ENCODE data around the gene PAH.

The PAH gene

DNA sequence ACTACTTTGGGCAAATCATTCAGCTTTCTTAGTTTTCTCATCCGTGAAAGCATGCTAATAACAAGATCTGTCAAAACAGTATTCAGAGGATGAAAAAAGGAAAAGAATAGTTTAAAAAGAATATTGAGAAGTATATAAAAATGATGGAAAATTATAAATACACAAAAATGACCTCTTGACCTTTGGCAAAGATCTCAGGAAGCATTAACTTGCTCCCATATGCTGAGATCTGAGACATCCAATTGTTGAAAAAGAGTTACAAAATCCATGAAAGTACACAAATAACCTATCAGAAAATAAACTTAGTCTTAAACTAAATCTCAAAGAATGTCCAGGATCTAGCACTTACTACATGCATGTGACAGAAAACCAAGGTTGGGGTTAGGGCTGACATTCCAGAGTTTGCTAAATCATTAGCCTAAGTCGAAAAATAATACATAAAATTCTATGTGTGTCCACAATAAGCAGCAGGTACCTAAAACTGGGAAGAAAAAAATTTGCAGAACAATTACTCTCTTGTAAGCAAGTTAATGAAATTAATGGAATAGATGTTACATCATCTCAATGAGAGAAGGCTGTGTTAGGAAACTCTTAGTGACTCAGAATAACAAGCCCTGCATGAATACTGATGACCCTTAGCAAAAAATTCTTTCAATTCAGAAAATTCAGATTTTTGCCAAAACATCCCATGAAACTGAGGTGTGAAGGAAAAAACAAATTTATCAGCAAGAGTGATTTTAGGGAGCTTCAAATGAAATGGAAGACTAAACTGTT is 3.4 kb downstream of the PAH start:
- no peak for TF ChIP-seq PPARA (CRISPR knock-in tag; IDR thresholded peaks at IDR 0.05; ENCODE audit: borderline replicate concordance)
- no peak for TF ChIP-seq OSR1 (CRISPR knock-in tag; IDR thresholded peaks at IDR 0.05)
- TF ChIP-seq GLIS3 (CRISPR knock-in tag; IDR thresholded peaks at IDR 0.05): no peak
- TF ChIP-seq ZNF565 (CRISPR knock-in tag; conservative IDR thresholded peaks at IDR 0.05; ENCODE audit: low read depth): no peak
- TF ChIP-seq, protein P1, sequence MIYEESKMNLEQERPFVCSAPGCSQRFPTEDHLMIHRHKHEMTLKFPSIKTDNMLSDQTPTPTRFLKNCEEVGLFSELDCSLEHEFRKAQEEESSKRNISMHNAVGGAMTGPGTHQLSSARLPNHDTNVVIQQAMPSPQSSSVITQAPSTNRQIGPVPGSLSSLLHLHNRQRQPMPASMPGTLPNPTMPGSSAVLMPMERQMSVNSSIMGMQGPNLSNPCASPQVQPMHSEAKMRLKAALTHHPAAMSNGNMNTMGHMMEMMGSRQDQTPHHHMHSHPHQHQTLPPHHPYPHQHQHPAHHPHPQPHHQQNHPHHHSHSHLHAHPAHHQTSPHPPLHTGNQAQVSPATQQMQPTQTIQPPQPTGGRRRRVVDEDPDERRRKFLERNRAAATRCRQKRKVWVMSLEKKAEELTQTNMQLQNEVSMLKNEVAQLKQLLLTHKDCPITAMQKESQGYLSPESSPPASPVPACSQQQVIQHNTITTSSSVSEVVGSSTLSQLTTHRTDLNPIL (CRISPR knock-in tag; IDR thresholded peaks at IDR 0.05; ENCODE audit: low read depth): no peak
- TF ChIP-seq ARNTL (CRISPR knock-in tag; IDR thresholded peaks at IDR 0.05; ENCODE audit: borderline replicate concordance, low read depth): no peak
- no peak for TF ChIP-seq ZC3H10 (CRISPR knock-in tag; IDR thresholded peaks at IDR 0.05)
- no peak for TF ChIP-seq ZNF8 (CRISPR knock-in tag; IDR thresholded peaks at IDR 0.05)
- TF ChIP-seq RARB (CRISPR knock-in tag; IDR thresholded peaks at IDR 0.05): no peak
- no peak for TF ChIP-seq ZFP3 (CRISPR knock-in tag; IDR thresholded peaks at IDR 0.05)
- TF ChIP-seq CSDC2 (CRISPR knock-in tag; IDR thresholded peaks at IDR 0.05): no peak
- TF ChIP-seq TOX (CRISPR knock-in tag; IDR thresholded peaks at IDR 0.05; ENCODE audit: borderline replicate concordance): no peak
- no peak for TF ChIP-seq TCF4 (CRISPR knock-in tag; IDR thresholded peaks at IDR 0.05; ENCODE audit: borderline replicate concordance)
- TF ChIP-seq, protein P2, sequence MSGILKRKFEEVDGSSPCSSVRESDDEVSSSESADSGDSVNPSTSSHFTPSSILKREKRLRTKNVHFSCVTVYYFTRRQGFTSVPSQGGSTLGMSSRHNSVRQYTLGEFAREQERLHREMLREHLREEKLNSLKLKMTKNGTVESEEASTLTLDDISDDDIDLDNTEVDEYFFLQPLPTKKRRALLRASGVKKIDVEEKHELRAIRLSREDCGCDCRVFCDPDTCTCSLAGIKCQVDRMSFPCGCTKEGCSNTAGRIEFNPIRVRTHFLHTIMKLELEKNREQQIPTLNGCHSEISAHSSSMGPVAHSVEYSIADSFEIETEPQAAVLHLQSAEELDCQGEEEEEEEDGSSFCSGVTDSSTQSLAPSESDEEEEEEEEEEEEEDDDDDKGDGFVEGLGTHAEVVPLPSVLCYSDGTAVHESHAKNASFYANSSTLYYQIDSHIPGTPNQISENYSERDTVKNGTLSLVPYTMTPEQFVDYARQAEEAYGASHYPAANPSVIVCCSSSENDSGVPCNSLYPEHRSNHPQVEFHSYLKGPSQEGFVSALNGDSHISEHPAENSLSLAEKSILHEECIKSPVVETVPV (CRISPR knock-in tag; IDR thresholded peaks at IDR 0.05): no peak
- TF ChIP-seq, protein P3, sequence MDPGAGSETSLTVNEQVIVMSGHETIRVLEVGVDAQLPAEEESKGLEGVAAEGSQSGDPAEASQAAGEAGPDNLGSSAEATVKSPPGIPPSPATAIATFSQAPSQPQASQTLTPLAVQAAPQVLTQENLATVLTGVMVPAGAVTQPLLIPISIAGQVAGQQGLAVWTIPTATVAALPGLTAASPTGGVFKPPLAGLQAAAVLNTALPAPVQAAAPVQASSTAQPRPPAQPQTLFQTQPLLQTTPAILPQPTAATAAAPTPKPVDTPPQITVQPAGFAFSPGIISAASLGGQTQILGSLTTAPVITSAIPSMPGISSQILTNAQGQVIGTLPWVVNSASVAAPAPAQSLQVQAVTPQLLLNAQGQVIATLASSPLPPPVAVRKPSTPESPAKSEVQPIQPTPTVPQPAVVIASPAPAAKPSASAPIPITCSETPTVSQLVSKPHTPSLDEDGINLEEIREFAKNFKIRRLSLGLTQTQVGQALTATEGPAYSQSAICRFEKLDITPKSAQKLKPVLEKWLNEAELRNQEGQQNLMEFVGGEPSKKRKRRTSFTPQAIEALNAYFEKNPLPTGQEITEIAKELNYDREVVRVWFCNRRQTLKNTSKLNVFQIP (CRISPR knock-in tag; IDR thresholded peaks at IDR 0.05; ENCODE audit: borderline replicate concordance, low read depth): no peak
- TF ChIP-seq ZFP30 (CRISPR knock-in tag; IDR thresholded peaks at IDR 0.05): no peak
- TF ChIP-seq, protein P4, sequence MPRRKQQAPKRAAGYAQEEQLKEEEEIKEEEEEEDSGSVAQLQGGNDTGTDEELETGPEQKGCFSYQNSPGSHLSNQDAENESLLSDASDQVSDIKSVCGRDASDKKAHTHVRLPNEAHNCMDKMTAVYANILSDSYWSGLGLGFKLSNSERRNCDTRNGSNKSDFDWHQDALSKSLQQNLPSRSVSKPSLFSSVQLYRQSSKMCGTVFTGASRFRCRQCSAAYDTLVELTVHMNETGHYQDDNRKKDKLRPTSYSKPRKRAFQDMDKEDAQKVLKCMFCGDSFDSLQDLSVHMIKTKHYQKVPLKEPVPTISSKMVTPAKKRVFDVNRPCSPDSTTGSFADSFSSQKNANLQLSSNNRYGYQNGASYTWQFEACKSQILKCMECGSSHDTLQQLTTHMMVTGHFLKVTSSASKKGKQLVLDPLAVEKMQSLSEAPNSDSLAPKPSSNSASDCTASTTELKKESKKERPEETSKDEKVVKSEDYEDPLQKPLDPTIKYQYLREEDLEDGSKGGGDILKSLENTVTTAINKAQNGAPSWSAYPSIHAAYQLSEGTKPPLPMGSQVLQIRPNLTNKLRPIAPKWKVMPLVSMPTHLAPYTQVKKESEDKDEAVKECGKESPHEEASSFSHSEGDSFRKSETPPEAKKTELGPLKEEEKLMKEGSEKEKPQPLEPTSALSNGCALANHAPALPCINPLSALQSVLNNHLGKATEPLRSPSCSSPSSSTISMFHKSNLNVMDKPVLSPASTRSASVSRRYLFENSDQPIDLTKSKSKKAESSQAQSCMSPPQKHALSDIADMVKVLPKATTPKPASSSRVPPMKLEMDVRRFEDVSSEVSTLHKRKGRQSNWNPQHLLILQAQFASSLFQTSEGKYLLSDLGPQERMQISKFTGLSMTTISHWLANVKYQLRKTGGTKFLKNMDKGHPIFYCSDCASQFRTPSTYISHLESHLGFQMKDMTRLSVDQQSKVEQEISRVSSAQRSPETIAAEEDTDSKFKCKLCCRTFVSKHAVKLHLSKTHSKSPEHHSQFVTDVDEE (CRISPR knock-in tag; IDR thresholded peaks at IDR 0.05): no peak
- no peak for TF ChIP-seq ISL1 (CRISPR knock-in tag; IDR thresholded peaks at IDR 0.05)
- TF ChIP-seq BACH2 (CRISPR knock-in tag; IDR thresholded peaks at IDR 0.05; ENCODE audit: borderline replicate concordance): no peak
- no peak for TF ChIP-seq ESRRG (CRISPR knock-in tag; IDR thresholded peaks at IDR 0.05)
- ATAC-seq: no peak

DNA sequence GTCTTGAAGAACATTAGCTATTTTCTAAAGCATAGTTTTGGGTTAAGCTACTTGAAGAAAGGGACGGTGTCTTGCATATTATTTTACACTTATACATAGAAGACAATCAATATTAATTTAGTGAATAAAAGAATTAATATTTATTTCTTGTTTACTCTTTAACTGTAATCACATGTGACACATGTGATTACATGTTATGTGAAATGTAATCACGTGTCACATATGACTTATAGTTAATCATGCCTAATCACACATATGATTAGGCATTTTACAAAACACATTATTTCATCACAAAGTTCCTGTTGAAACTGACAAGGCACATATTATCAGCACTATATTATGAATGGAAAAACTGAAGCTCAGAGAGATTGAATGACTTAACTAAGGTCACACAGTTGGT is 4.8 kb downstream of the PAH start:
- no peak for ATAC-seq
- TF ChIP-seq ESRRG (CRISPR knock-in tag; IDR thresholded peaks at IDR 0.05) (no peak), CSDC2 (CRISPR knock-in tag; IDR thresholded peaks at IDR 0.05) (no peak), BACH2 (CRISPR knock-in tag; IDR thresholded peaks at IDR 0.05; ENCODE audit: borderline replicate concordance) (no peak), OSR1 (CRISPR knock-in tag; IDR thresholded peaks at IDR 0.05) (no peak), TCF4 (CRISPR knock-in tag; IDR thresholded peaks at IDR 0.05; ENCODE audit: borderline replicate concordance) (no peak), ZNF565 (CRISPR knock-in tag; conservative IDR thresholded peaks at IDR 0.05; ENCODE audit: low read depth) (no peak), ZFP3 (CRISPR knock-in tag; IDR thresholded peaks at IDR 0.05) (no peak), ZFP30 (CRISPR knock-in tag; IDR thresholded peaks at IDR 0.05) (no peak), ZC3H10 (CRISPR knock-in tag; IDR thresholded peaks at IDR 0.05) (no peak), ZNF70 (CRISPR knock-in tag; IDR thresholded peaks at IDR 0.05) (no peak), ZNF8 (CRISPR knock-in tag; IDR thresholded peaks at IDR 0.05) (no peak), SNAI2 (CRISPR knock-in tag; IDR thresholded peaks at IDR 0.05) (no peak), ISL1 (CRISPR knock-in tag; IDR thresholded peaks at IDR 0.05) (no peak)
- TF ChIP-seq, protein P4 (CRISPR knock-in tag; IDR thresholded peaks at IDR 0.05): no peak
- TF ChIP-seq, protein P2 (CRISPR knock-in tag; IDR thresholded peaks at IDR 0.05): no peak
